Uterus (tissue), 4 donors: ENCODE results near the gene SLC25A44. TPM values are rescaled to one million over a fixed set of nuclear protein-coding genes. Genes with fewer than 3 reads are reported as not detected.

Experiments used
- DNase-seq, 2 donors: peaks; one replicate each; pipeline ENCODE4 v3.0.0-alpha.2; 2019 to 2020
- H3K27ac ChIP-seq, 2 donors: fragments of 200-600 bp; sonication (generic); 1 replicate in 1 of 2; 2 replicates in 1 of 2; pipeline ENCODE4 v1.5.1; 2016 to 2018
- H3K27me3 ChIP-seq, 2 donors: fragments of 200-600 bp; sonication (generic); one replicate each; pipeline ENCODE4 v1.5.1; 2018 to 2019; ENCODE audit warnings: control low read depth in 1 of 2
- H3K36me3 ChIP-seq, 2 donors: fragments of 200-600 bp; sonication (generic); one replicate each; pipeline ENCODE4 v1.5.1; 2019; ENCODE audit warnings: control low read depth in 1 of 2
- H3K4me1 ChIP-seq, 2 donors: fragments of 200-600 bp; sonication (generic); one replicate each; pipeline ENCODE4 v1.5.1; 2018 to 2019; ENCODE audit warnings: control low read depth in 1 of 2
- H3K4me3 ChIP-seq, 2 donors: fragments of 200-600 bp; sonication (generic); 1 replicate in 1 of 2; 2 replicates in 1 of 2; pipeline ENCODE4 v1.5.1; 2018 to 2019; ENCODE audit warnings: mild to moderate bottlenecking in 1 of 2
- H3K9me3 ChIP-seq, 2 donors: fragments of 200-600 bp; sonication (generic); one replicate each; pipeline ENCODE4 v1.5.1; 2019; ENCODE audit warnings: control low read depth in 1 of 2
- POLR2A ChIP-seq, 2 donors: fragments of 450-650 bp; IDR thresholded peaks; one replicate each; pipeline ENCODE4 v1.6.1; 2016; ENCODE audit warnings: antibody characterized with exemption in 2 of 2, mild to moderate bottlenecking in 1 of 2, moderate library complexity in 1 of 2
- intact Hi-C: fragments of 100-400 bp; cut with DNase I; formaldehyde crosslinking; loops from one replicate; pipeline ENCODE4 v1.15.1; 2023; ENCODE audit warnings: low total_unique reads
- small RNA-seq: library from RNA; depleted of rRNA; stranded (forward); fragments of <200 nt; gene quantifications from one replicate; pipeline ENCODE3, GENCODE V24; 2016
- total RNA-seq, 4 donors: library from RNA; depleted of rRNA in 3 of 4; stranded (reverse); fragments of >200 nt in 3 of 4; gene quantifications; one replicate each; pipeline versions ENCODE4 v1.1.0 to v1.2.4, GENCODE V29; 2014 to 2023
- TF ChIP-seq, protein P1 (sequence below), 4 experiments: fragments of 200-600 bp in 2 of 4; fragments of 450-650 bp in 2 of 4; sonication (generic) in 2 of 4; IDR thresholded peaks; one replicate each; pipeline ENCODE4 v1.5.1; 2016 to 2019; ENCODE audit warnings: antibody characterized with exemption in 4 of 4, mild to moderate bottlenecking in 2 of 4, moderate library complexity in 1 of 4
- donor health status: DM: yes; HTN: yes; CAD: no.

Gene SLC25A44
- total RNA-seq, 4 donors from 2014 or later = 5.9 to 26.9 (median 11.1) TPM

DNA sequence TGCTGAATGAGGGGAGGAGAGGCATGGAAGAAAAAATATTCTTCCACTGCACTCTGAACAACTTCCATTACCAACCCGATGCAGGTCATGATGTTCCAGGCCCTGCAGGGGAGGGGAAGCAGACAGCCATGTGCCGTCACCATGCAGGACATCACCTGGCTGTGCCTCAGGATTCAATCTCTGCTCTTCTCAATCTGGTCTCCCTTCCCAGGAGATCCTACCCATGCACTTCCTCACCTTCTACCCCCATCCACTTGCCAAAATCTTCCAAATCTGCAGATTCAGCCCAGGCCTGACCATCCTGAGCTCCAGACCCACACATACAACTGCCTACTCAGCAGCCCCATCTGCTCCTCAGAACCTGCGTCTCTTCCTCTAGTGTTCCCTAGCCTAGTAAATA is 59.7 kb downstream of the SLC25A44 start:
- Histone ChIP-seq H3K27ac (no peak overlapping the region), H3K4me1 (no peaks in the 10 kb centered on the region), H3K4me3 (no peak overlapping the region), H3K27me3 (no peaks in the 10 kb centered on the region), H3K36me3 (no peaks in the 10 kb centered on the region), H3K9me3 (no peaks in the 10 kb centered on the region)
- DNase-seq = no peak
- no peak for TF ChIP-seq POLR2A (IDR thresholded peaks at IDR 0.05)
- TF ChIP-seq, protein P1, sequence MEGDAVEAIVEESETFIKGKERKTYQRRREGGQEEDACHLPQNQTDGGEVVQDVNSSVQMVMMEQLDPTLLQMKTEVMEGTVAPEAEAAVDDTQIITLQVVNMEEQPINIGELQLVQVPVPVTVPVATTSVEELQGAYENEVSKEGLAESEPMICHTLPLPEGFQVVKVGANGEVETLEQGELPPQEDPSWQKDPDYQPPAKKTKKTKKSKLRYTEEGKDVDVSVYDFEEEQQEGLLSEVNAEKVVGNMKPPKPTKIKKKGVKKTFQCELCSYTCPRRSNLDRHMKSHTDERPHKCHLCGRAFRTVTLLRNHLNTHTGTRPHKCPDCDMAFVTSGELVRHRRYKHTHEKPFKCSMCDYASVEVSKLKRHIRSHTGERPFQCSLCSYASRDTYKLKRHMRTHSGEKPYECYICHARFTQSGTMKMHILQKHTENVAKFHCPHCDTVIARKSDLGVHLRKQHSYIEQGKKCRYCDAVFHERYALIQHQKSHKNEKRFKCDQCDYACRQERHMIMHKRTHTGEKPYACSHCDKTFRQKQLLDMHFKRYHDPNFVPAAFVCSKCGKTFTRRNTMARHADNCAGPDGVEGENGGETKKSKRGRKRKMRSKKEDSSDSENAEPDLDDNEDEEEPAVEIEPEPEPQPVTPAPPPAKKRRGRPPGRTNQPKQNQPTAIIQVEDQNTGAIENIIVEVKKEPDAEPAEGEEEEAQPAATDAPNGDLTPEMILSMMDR (IDR thresholded peaks at IDR 0.05) = no peak
- intact Hi-C loops = no loop called here

DNA sequence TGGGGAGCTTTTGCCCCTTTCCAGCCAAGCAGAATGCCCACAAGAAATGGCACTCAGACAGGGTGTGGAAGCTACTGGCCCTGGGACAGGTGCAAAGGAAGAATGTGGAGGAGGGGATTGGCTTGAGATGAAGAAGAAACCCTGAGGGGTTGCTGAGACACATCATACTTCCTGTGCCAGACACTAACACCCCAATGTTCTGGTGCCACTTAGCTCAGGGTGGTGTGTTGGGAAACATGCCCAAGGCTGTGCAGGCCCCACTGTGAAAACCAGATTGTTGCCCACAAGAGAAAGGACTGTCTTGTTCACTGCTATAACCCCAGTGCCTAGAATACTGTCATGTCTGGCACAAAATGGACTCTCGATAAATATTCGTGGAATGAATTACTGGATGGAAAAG is 63.8 kb downstream of the SLC25A44 start:
- H3K4me3 ChIP-seq = no peak overlapping the region
- TF ChIP-seq, protein P1 (IDR thresholded peaks at IDR 0.05) = no peak
- TF ChIP-seq POLR2A (IDR thresholded peaks at IDR 0.05) = no peak
- H3K4me1 ChIP-seq = no peaks in the 10 kb centered on the region
- H3K36me3 ChIP-seq = no peaks in the 10 kb centered on the region
- intact Hi-C loops = no loop called here
- no peak for DNase-seq
- no peaks in the 10 kb centered on the region for H3K9me3 ChIP-seq
- no peak overlapping the region for H3K27ac ChIP-seq
- no peaks in the 10 kb centered on the region for H3K27me3 ChIP-seq

DNA sequence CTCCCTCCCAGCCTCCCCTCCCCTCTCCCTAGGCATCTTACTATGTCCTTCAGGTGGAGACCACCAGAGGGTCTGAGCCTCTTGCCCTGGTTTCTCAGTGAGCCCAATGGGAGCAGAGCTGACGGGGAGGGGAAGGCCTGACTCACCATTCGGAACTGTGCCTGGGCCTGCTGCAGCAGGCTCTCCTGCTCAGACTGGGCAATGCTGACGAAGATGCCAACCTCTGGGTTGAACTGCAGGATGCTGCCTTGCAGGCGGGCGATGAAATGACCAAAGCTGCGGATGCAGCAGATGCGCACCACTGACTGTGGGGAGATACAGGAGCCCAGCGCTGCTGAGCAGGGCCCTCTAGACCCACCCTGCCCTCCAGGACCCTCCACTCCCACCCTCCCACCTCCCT is 65.0 kb downstream of the SLC25A44 start:
- DNase-seq = no peak
- H3K4me3 ChIP-seq = no peak overlapping the region
- H3K9me3 ChIP-seq = no peaks in the 10 kb centered on the region
- H3K27ac ChIP-seq = no peak overlapping the region
- intact Hi-C loops = no loop called here
- TF ChIP-seq, protein P1 (IDR thresholded peaks at IDR 0.05) = no peak
- TF ChIP-seq POLR2A (IDR thresholded peaks at IDR 0.05) = no peak
- H3K4me1 ChIP-seq = no peaks in the 10 kb centered on the region
- H3K36me3 ChIP-seq = no peaks in the 10 kb centered on the region
- no peaks in the 10 kb centered on the region for H3K27me3 ChIP-seq

DNA sequence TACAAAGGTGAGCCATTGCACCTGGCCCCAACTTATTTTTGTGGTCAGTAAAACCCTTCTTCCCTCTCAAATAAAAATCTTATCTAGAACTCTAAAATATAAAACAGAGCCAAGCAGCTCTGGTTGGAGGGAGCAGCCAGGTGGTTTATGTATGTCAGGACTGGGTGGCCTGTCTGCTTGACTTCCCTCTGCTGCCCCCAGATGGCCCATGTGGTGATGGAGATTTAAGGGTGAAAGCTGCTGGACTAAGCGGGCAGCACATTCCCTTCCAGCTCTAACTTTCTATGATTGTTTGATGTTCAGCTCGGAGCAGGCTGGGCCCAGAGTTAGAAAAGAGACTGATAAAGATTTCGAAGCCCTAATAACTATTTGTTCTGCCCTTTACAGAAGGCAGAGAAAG is 65.9 kb downstream of the SLC25A44 start:
- no peaks in the 10 kb centered on the region for H3K27me3 ChIP-seq
- H3K27ac ChIP-seq = no peak overlapping the region
- no peaks in the 10 kb centered on the region for H3K36me3 ChIP-seq
- H3K4me3 ChIP-seq = no peak overlapping the region
- no peaks in the 10 kb centered on the region for H3K4me1 ChIP-seq
- H3K9me3 ChIP-seq = no peaks in the 10 kb centered on the region
- no peak for TF ChIP-seq POLR2A (IDR thresholded peaks at IDR 0.05)
- TF ChIP-seq, protein P1 (IDR thresholded peaks at IDR 0.05) = peak in 1 of 4 experiments; percentile 13
- DNase-seq = peak in 1 of 2 donors; percentile 47
- intact Hi-C loops = no loop called here

DNA sequence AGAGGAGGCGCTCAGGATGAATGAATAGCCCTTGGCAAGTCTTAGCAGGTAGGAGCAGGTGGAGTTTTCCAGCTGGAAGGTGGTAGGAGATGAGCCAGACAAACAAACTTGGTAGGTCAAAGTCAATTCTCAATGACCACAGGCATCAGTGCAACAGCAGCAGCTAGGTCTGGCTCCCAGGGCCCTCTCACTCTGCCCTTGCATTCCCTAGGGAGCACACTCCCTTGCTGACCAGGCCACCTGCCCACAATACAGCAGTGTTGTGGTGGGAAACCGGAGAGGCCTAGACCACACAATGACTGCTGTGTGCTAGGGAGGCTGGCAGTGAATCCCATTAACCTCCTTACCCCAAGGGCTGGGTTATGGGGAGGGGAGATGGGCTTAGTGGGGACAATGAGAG is 67.0 kb downstream of the SLC25A44 start:
- no peak overlapping the region for H3K4me3 ChIP-seq
- H3K9me3 ChIP-seq = no peaks in the 10 kb centered on the region
- no peaks in the 10 kb centered on the region for H3K36me3 ChIP-seq

More for the DNA sequence above, 67.0 kb downstream of the SLC25A44 start:
- Histone ChIP-seq H3K27ac (no peak overlapping the region), H3K4me1 (no peaks in the 10 kb centered on the region), H3K27me3 (no peaks in the 10 kb centered on the region)
- intact Hi-C loops = no loop called here
- no peak for DNase-seq
- TF ChIP-seq POLR2A (IDR thresholded peaks at IDR 0.05) = no peak
- TF ChIP-seq, protein P1 (IDR thresholded peaks at IDR 0.05) = no peak

Small RNAs within 50 kb of the gene (small RNA-seq; reads per million reads assigned to genes)
- gene RF00568 = not detected

Other genes starting within 250 kb of the SLC25A44 start
- gene ARHGEF2, start 215.6 kb upstream of the SLC25A44 start, total RNA-seq = 100 to 1,000 TPM in 1 of 4 donors, 10 to 100 TPM in 3; 59.4 to 178 (median 72.8) TPM
- 100 to 1,000 TPM in 3 of 4 donors, 10 to 100 TPM in 1; 97.6 to 474 (median 227) TPM for gene SSR2, start 173.2 kb upstream of the SLC25A44 start, total RNA-seq
- 10 to 100 TPM in 2 of 4 donors, 1 to 10 TPM in 2; 2.6 to 47.0 (median 12.8) TPM for gene UBQLN4, start 140.3 kb upstream of the SLC25A44 start, total RNA-seq
- gene LAMTOR2, start 139.3 kb upstream of the SLC25A44 start, total RNA-seq = 10 to 100 TPM; 17.3 to 97.6 (median 38.1) TPM
- gene RAB25, start 132.9 kb upstream of the SLC25A44 start, total RNA-seq = 1 to 10 TPM in 2 of 4 donors, not detected in 2; 5.0 to 5.5 TPM
- 10 to 100 TPM in 1 of 4 donors, 1 to 10 TPM in 1, under 1 TPM in 2; 0.29 to 13.3 (median 2.0) TPM for gene MEX3A, start 111.6 kb upstream of the SLC25A44 start, total RNA-seq
- gene LMNA, start 79.4 kb upstream of the SLC25A44 start, total RNA-seq = 100 to 1,000 TPM; 245 to 533 (median 373) TPM
- 1 to 10 TPM in 3 of 4 donors, not detected in 1; 3.1 to 8.2 (median 4.1) TPM for gene SEMA4A, start 40.5 kb upstream of the SLC25A44 start, total RNA-seq
- 10 to 100 TPM; 45.2 to 61.3 (median 46.0) TPM for gene PMF1, start 18.9 kb downstream of the SLC25A44 start, total RNA-seq
- 1 to 10 TPM in 1 of 4 donors, under 1 TPM in 2, not detected in 1; 0.29 to 4.2 (median 0.90) TPM for gene BGLAP, start 48.1 kb downstream of the SLC25A44 start, total RNA-seq
- gene PAQR6, start 54.0 kb downstream of the SLC25A44 start, total RNA-seq = 1 to 10 TPM in 2 of 4 donors, under 1 TPM in 1, not detected in 1; 0.51 to 1.2 (median 1.1) TPM
- gene SMG5, start 88.7 kb downstream of the SLC25A44 start, total RNA-seq = 10 to 100 TPM in 3 of 4 donors, 1 to 10 TPM in 1; 8.8 to 68.8 (median 39.0) TPM
- gene TMEM79, start 90.2 kb downstream of the SLC25A44 start, total RNA-seq = 1 to 10 TPM in 2 of 4 donors, under 1 TPM in 2; 0.26 to 2.7 (median 1.5) TPM
- 10 to 100 TPM; 23.8 to 31.1 (median 27.7) TPM for gene GLMP, start 101.6 kb downstream of the SLC25A44 start, total RNA-seq
- not detected for gene VHLL, start 105.2 kb downstream of the SLC25A44 start, total RNA-seq
- 100 to 1,000 TPM; 114 to 267 (median 192) TPM for gene CCT3, start 144.2 kb downstream of the SLC25A44 start, total RNA-seq
- gene TSACC, start 144.4 kb downstream of the SLC25A44 start, total RNA-seq = not detected
- gene RHBG, start 175.1 kb downstream of the SLC25A44 start, total RNA-seq = under 1 TPM in 1 of 4 donors, not detected in 3; 0.49 TPM